Osteocyte (in vitro differentiated cells): ENCODE measurements around the gene STEAP3. TPM values are rescaled to one million over a fixed set of nuclear protein-coding genes. Genes with fewer than 3 reads are reported as not detected.
"Not testable (repeated sequence)": the region's sequence is repeated elsewhere in the genome, so short reads cannot be mapped to it uniquely, and the experiment has no call there.

Source experiments
- DNase-seq: peaks from one replicate; pipeline ENCODE4 v3.0.0; 2021; ENCODE audit warnings: mixed read lengths; ENCODE audit not compliant: unreplicated experiment; ENCODE audit errors: extremely low spot score
- H3K27ac Mint-ChIP-seq: one replicate; pipeline ENCODE4 v1.8.0; 2021; ENCODE audit warnings: mild to moderate bottlenecking, mixed read lengths; ENCODE audit not compliant: unreplicated experiment
- H3K27me3 Mint-ChIP-seq: one replicate; pipeline ENCODE4 v1.8.0; 2021; ENCODE audit warnings: mixed read lengths; ENCODE audit not compliant: unreplicated experiment
- H3K36me3 Mint-ChIP-seq: one replicate; pipeline ENCODE4 v1.8.0; 2021; ENCODE audit warnings: mixed read lengths; ENCODE audit not compliant: unreplicated experiment
- H3K4me1 Mint-ChIP-seq: one replicate; pipeline ENCODE4 v1.8.0; 2021; ENCODE audit warnings: mixed read lengths; ENCODE audit not compliant: unreplicated experiment
- H3K4me3 Mint-ChIP-seq: one replicate; pipeline ENCODE4 v1.8.0; 2021; ENCODE audit warnings: mild to moderate bottlenecking, moderate library complexity, mixed read lengths; ENCODE audit not compliant: unreplicated experiment
- H3K9me3 Mint-ChIP-seq: one replicate; pipeline ENCODE4 v1.8.0; 2021; ENCODE audit warnings: mixed read lengths; ENCODE audit not compliant: unreplicated experiment
- CTCF ChIP-seq: fragments of 200-600 bp; sonication (generic); IDR thresholded peaks from 2 replicates; pipeline ENCODE4 v1.5.0; 2021; ENCODE audit warnings: antibody characterized with exemption, mild to moderate bottlenecking, moderate library complexity
- total RNA-seq: library from RNA; stranded (reverse); gene quantifications from 2 replicates; pipeline ENCODE4 v1.2.1, GENCODE V29; 2021

STEAP3 gene
- total RNA-seq, 1 donor from 2014 or later: 19.3 TPM

GRCh38 chr2:119266091-119266589, 42.5 kb downstream of the STEAP3 start:
- H3K27ac Mint-ChIP-seq: no peak overlapping the region
- no peaks in the 10 kb centered on the region for H3K36me3 Mint-ChIP-seq
- H3K4me3 Mint-ChIP-seq: no peak overlapping the region
- peaks cover 4% of the 10 kb centered on the region for H3K9me3 Mint-ChIP-seq
- H3K27me3 Mint-ChIP-seq: no peaks in the 10 kb centered on the region
- TF ChIP-seq CTCF: no peak
- peaks cover 4% of the 10 kb centered on the region for H3K4me1 Mint-ChIP-seq
- DNase-seq: peak; percentile 57

- Mint-ChIP-seq H3K27ac (no peak overlapping the region), H3K36me3 (no peaks in the 10 kb centered on the region), H3K27me3 (no peaks in the 10 kb centered on the region), H3K4me1 (no peaks in the 10 kb centered on the region), H3K4me3 (no peak overlapping the region), H3K9me3 (peaks cover 4% of the 10 kb centered on the region)
- DNase-seq: no peak
- TF ChIP-seq CTCF: no peak
Measured at GRCh38 chr2:119267604-119268003, 44.0 kb downstream of the STEAP3 start.

GRCh38 chr2:119276864-119277263, 53.2 kb downstream of the STEAP3 start:
- H3K27ac Mint-ChIP-seq: no peak overlapping the region
- no peaks in the 10 kb centered on the region for H3K9me3 Mint-ChIP-seq
- no peak overlapping the region for H3K4me3 Mint-ChIP-seq
- no peak for DNase-seq
- peaks cover 10% of the 10 kb centered on the region for H3K4me1 Mint-ChIP-seq
- H3K36me3 Mint-ChIP-seq: no peaks in the 10 kb centered on the region
- peaks cover 3% of the 10 kb centered on the region for H3K27me3 Mint-ChIP-seq
- no peak for TF ChIP-seq CTCF

GRCh38 chr2:119278385-119278784, 54.8 kb downstream of the STEAP3 start:
- H3K27ac Mint-ChIP-seq, H3K27me3 Mint-ChIP-seq, H3K9me3 Mint-ChIP-seq, DNase-seq, H3K4me3 Mint-ChIP-seq, H3K36me3 Mint-ChIP-seq: not testable (repeated sequence)
- peaks cover 10% of the 10 kb centered on the region for H3K4me1 Mint-ChIP-seq

GRCh38 chr2:119278946-119279345, 55.3 kb downstream of the STEAP3 start:
- Mint-ChIP-seq H3K27me3 (peaks cover 3% of the 10 kb centered on the region), H3K9me3 (no peaks in the 10 kb centered on the region), H3K36me3 (no peaks in the 10 kb centered on the region), H3K27ac (no peak overlapping the region), H3K4me3 (no peak overlapping the region), H3K4me1 (peaks cover 10% of the 10 kb centered on the region)
- DNase-seq: no peak
- TF ChIP-seq CTCF: no peak

- no peaks in the 10 kb centered on the region for H3K9me3 Mint-ChIP-seq
- no peak overlapping the region for H3K4me3 Mint-ChIP-seq
- peaks cover 10% of the 10 kb centered on the region for H3K4me1 Mint-ChIP-seq
- H3K27me3 Mint-ChIP-seq: peaks cover 3% of the 10 kb centered on the region
- H3K27ac Mint-ChIP-seq: no peak overlapping the region
- DNase-seq: no peak
- no peak for TF ChIP-seq CTCF
- H3K36me3 Mint-ChIP-seq: no peaks in the 10 kb centered on the region
Measured at GRCh38 chr2:119279666-119280065, 56.0 kb downstream of the STEAP3 start.
